Esophagus muscularis mucosa (tissue), 4 donors: ENCODE data around the gene BZW1. TPM values are rescaled to one million over a fixed set of nuclear protein-coding genes. Genes with fewer than 3 reads are reported as not detected.

ENCODE experiments used
- DNase-seq: peaks from one replicate; pipeline ENCODE4 v3.0.0-alpha.2; 2017; ENCODE audit errors: extremely low spot score
- H3K27ac ChIP-seq, 4 donors: fragments of 200-600 bp; sonication (generic); replicated peaks in 1 of 4; 1 replicate in 3 of 4; 2 replicates in 1 of 4; pipeline ENCODE4 v1.5.1; 2016 to 2019; ENCODE audit warnings: mild to moderate bottlenecking in 1 of 4
- H3K27me3 ChIP-seq, 4 donors: fragments of 200-600 bp; sonication (generic); one replicate each; pipeline versions ENCODE4 v1.5.1 to v1.6.0; 2016 to 2019
- H3K36me3 ChIP-seq, 4 donors: fragments of 200-600 bp; sonication (generic); one replicate each; pipeline ENCODE4 v1.5.1; 2016 to 2019
- H3K4me1 ChIP-seq, 4 donors: fragments of 200-600 bp; sonication (generic); one replicate each; pipeline ENCODE4 v1.5.1; 2016 to 2019
- H3K4me3 ChIP-seq, 4 donors: fragments of 200-600 bp; sonication (generic); 1 replicate in 2 of 4; 2 replicates in 2 of 4; pipeline ENCODE4 v1.5.1; 2016 to 2019; ENCODE audit warnings: mild to moderate bottlenecking in 4 of 4, moderate library complexity in 1 of 4
- H3K9me3 ChIP-seq, 4 donors: fragments of 200-600 bp; sonication (generic); 1 replicate in 3 of 4; 2 replicates in 1 of 4; pipeline ENCODE4 v1.5.1; 2016 to 2019
- CTCF ChIP-seq, 3 experiments: fragments of 200-600 bp in 2 of 3; fragments of 450-650 bp in 1 of 3; sonication (generic) in 2 of 3; IDR thresholded peaks; one replicate each; pipeline ENCODE4 v1.5.1; 2017 to 2019; ENCODE audit warnings: antibody characterized with exemption in 3 of 3, mild to moderate bottlenecking in 2 of 3, moderate library complexity in 1 of 3
- EP300 ChIP-seq: sonication (generic); formaldehyde crosslinking; IDR thresholded peaks from one replicate; pipeline ENCODE4 v1.6.1; 2017; ENCODE audit warnings: antibody characterized with exemption
- POLR2A ChIP-seq: fragments of 450-650 bp; IDR thresholded peaks from one replicate; pipeline ENCODE4 v1.6.1; 2017; ENCODE audit warnings: antibody characterized with exemption, moderate library complexity, mild to moderate bottlenecking, low read depth
- POLR2AphosphoS5 ChIP-seq, 2 donors: sonication (generic); formaldehyde crosslinking; IDR thresholded peaks; one replicate each; pipeline ENCODE4 v1.6.1; 2017; ENCODE audit warnings: antibody characterized with exemption in 2 of 2
- WGBS: methylation state at CpG from one replicate; pipeline ENCODE4 v1.1.5; 2018; 5-methylcytosine and 5-hydroxymethylcytosine counted together
- intact Hi-C: fragments of 100-400 bp; cut with DNase I; formaldehyde crosslinking; loops from one replicate; pipeline ENCODE4 v1.15.1; 2023
- total RNA-seq, 4 donors: library from RNA; depleted of rRNA; stranded (reverse); fragments of >200 nt; gene quantifications; one replicate each; pipeline versions ENCODE4 v1.1.0 to v1.2.1, GENCODE V29; 2016

Gene BZW1
- total RNA-seq, 4 donors from 2014 or later = 262 to 444 (median 376) TPM

- no peaks in the 10 kb centered on the region for H3K4me1 ChIP-seq
- DNase-seq = peak; percentile 81
- no peak overlapping the region for H3K27ac ChIP-seq
- WGBS = 85% methylated on average over 5 of the region's 5 CpGs
- intact Hi-C loops = no loop called here
- no peak overlapping the region for H3K4me3 ChIP-seq
- H3K27me3 ChIP-seq = no peaks in the 10 kb centered on the region
- no peaks in the 10 kb centered on the region for H3K36me3 ChIP-seq
- TF ChIP-seq POLR2A (no peak), POLR2AphosphoS5 (IDR thresholded peaks at IDR 0.05) (no peak), EP300 (no peak), CTCF (IDR thresholded peaks at IDR 0.05) (no peak)
- no peaks in the 10 kb centered on the region for H3K9me3 ChIP-seq
Observed at GRCh38 chr2:200781616-200782015, 30.1 kb upstream of the BZW1 start.

GRCh38 chr2:200782251-200782650, 29.5 kb upstream of the BZW1 start:
- Histone ChIP-seq H3K36me3 (no peaks in the 10 kb centered on the region), H3K4me3 (no peak overlapping the region), H3K9me3 (no peaks in the 10 kb centered on the region), H3K27ac (no peak overlapping the region), H3K4me1 (peaks cover 0 to 5% (median 0%) of the 10 kb centered on the region in 4 donors), H3K27me3 (no peaks in the 10 kb centered on the region)
- intact Hi-C loops = no loop called here
- peak; percentile 34 for DNase-seq
- TF ChIP-seq POLR2AphosphoS5 (IDR thresholded peaks at IDR 0.05) (no peak), POLR2A (no peak), CTCF (IDR thresholded peaks at IDR 0.05) (no peak), EP300 (no peak)
- WGBS = 59% methylated on average over 4 of the region's 4 CpGs

GRCh38 chr2:200784215-200784614, 27.5 kb upstream of the BZW1 start:
- TF ChIP-seq EP300 (no peak), CTCF (IDR thresholded peaks at IDR 0.05) (no peak), POLR2A (no peak), POLR2AphosphoS5 (IDR thresholded peaks at IDR 0.05) (no peak)
- DNase-seq = no peak
- H3K27ac ChIP-seq = no peak overlapping the region
- H3K36me3 ChIP-seq = no peaks in the 10 kb centered on the region
- no peaks in the 10 kb centered on the region for H3K27me3 ChIP-seq
- H3K4me1 ChIP-seq = peaks cover 0 to 14% (median 2%) of the 10 kb centered on the region in 4 donors
- intact Hi-C loops = no loop called here
- no peak overlapping the region for H3K4me3 ChIP-seq
- no peaks in the 10 kb centered on the region for H3K9me3 ChIP-seq

GRCh38 chr2:200786423-200786822, 25.3 kb upstream of the BZW1 start:
- DNase-seq = no peak
- intact Hi-C loops = no loop called here
- TF ChIP-seq CTCF (IDR thresholded peaks at IDR 0.05) (no peak), EP300 (no peak), POLR2AphosphoS5 (IDR thresholded peaks at IDR 0.05) (no peak), POLR2A (no peak)
- Histone ChIP-seq H3K9me3 (no peaks in the 10 kb centered on the region), H3K27ac (no peak overlapping the region), H3K4me1 (peaks cover 0 to 14% (median 2%) of the 10 kb centered on the region in 4 donors), H3K36me3 (no peaks in the 10 kb centered on the region), H3K4me3 (no peak overlapping the region), H3K27me3 (no peaks in the 10 kb centered on the region)
- WGBS = 68% methylated on average over 2 of the region's 2 CpGs

- H3K4me1 ChIP-seq = peaks cover 0 to 14% (median 2%) of the 10 kb centered on the region in 4 donors
- H3K36me3 ChIP-seq = no peaks in the 10 kb centered on the region
- no peak overlapping the region for H3K4me3 ChIP-seq
- 67% methylated on average over 3 of the region's 3 CpGs for WGBS
- H3K9me3 ChIP-seq = no peaks in the 10 kb centered on the region
- intact Hi-C loops = no loop called here
- no peak overlapping the region for H3K27ac ChIP-seq
- no peak for DNase-seq
- no peaks in the 10 kb centered on the region for H3K27me3 ChIP-seq
- TF ChIP-seq EP300 = no peak
- no peak for TF ChIP-seq POLR2A
- TF ChIP-seq POLR2AphosphoS5 (IDR thresholded peaks at IDR 0.05) = no peak
- TF ChIP-seq CTCF (IDR thresholded peaks at IDR 0.05) = no peak
Observed at GRCh38 chr2:200786826-200787225, 24.9 kb upstream of the BZW1 start.
